Left colon (tissue), 2 donors: ENCODE data around the gene NKAIN1. TPM values are rescaled to one million over a fixed set of nuclear protein-coding genes. Genes with fewer than 3 reads are reported as not detected.
"Not testable (repeated sequence)": the region's sequence is repeated elsewhere in the genome, so short reads cannot be mapped to it uniquely, and the experiment has no call there.

ENCODE experiments used
- ATAC-seq: fragments of 200-7000 bp; cut with Tn5 transposase; one replicate; pipeline ENCODE4 v1.9.1; 2020; ENCODE audit warnings: mild to moderate bottlenecking, moderate library complexity
- DNase-seq, 2 donors: peaks; one replicate each; pipeline ENCODE4 v3.0.0-alpha.2; 2020
- intact Hi-C, 2 donors: fragments of 100-400 bp; cut with DNase I in 1 of 2; cut with micrococcal nuclease in 1 of 2; formaldehyde crosslinking; loops; one replicate each; pipeline versions ENCODE4 v1.11.2 to v1.14.0; 2022; cut with DNase I, micrococcal nuclease
- long read RNA-seq: library from polyadenylated mRNA; unstranded; transcript quantifications from one replicate; pipeline ENCODE4 v2.0.0, GENCODE V29; 2021
- total RNA-seq, 2 donors: library from RNA; stranded (reverse); fragmentation: NEBNext Ultra II Directional; extraction: Animal tissue kit (Norgen Biotek cat#: 25700); gene quantifications; one replicate each; pipeline ENCODE4 v1.2.1, GENCODE V29; 2021
- donor health status: DM: no; HTN: no; CAD: no.
- donor health status: DM: yes; HTN: yes; CAD: no.

The NKAIN1 gene
- total RNA-seq = under 1 TPM; 0.09 to 0.20 TPM
- long read RNA-seq = 0 reads

- peak in 1 of 2 donors; percentile 32 for DNase-seq
- peak; percentile 84 for ATAC-seq
- intact Hi-C loops = no loop called here
Measured at GRCh38 chr1:31239653-31240241, at the start of gene NKAIN1. NKAIN1 (minus strand) TSS chr1:31239887; CDS start chr1:31239547, 340 bp downstream.

GRCh38 chr1:31289021-31289420, 49.3 kb upstream of the NKAIN1 start:
- intact Hi-C loops = no loop called here
- DNase-seq (no peak), ATAC-seq (no peak)

DNA sequence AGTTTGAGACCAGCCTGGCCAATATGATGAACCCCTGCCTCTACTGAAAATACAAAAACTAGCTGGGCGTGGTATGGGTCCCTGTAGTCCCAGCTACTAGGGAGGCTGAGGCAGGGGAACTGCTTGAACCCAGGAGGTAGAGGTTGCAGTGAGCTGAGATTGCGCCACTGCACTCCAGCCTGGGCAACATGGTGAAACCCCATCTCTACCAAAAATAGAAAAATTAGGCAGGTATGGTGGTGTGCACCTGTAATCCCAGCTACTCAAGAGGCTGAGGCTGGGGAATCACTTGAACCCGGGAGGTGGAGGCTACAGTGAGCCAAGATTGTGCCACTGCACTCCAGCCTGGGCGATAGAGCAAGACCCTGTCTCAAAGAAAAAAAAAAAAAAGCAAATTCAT, 48.1 kb upstream of the NKAIN1 start:
- intact Hi-C loops, DNase-seq, ATAC-seq: not testable (repeated sequence)

- ATAC-seq, intact Hi-C loops, DNase-seq: not testable (repeated sequence)
Measured at GRCh38 chr1:31282426-31282825, 42.7 kb upstream of the NKAIN1 start.

GRCh38 chr1:31273619-31274018, 33.9 kb upstream of the NKAIN1 start:
- DNase-seq (no peak), ATAC-seq (no peak)
- intact Hi-C loops = no loop called here

DNA sequence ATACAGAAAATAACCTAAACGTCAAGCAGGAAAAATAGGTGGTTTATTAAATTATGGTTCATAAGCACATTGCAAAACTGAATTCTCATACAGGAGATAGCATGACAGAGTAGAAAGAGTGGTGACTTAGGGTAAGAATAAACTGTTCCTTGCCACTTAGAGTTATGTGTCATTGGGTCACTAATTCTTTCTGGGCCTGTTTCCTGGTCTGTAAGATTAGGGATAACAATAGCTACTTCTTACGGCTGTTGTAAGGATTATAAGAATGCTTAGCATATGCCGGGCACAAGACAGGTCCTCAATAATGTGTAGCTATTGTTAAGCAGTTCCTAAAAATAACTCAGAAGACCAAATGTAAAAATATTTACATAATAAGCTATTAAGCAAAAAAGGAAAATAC, 32.7 kb upstream of the NKAIN1 start:
- DNase-seq = no peak
- intact Hi-C loops = no loop called here
- no peak for ATAC-seq

DNA sequence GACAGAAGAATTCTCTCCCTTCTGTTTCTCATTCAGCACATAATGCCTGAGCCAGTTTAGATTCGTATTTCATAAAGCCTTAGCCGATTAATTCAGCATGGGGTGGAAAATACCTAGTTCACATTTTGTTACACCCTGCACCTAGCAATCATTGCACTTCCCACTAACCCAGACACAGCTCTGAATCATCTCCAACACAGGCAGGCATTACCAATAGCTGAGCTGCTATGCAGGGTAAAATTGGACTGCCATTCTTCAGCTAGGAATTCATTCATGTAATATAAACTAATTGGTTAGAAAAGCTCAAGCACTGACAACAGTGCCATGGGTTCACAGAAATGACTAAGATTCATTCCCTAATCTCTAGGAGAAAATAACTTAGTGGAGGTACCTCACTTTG, 26.9 kb upstream of the NKAIN1 start:
- DNase-seq (no peak), ATAC-seq (no peak)
- intact Hi-C loops = no loop called here

- intact Hi-C loops = no loop called here
Measured at GRCh38 chr1:31264790-31265386, 25.2 kb upstream of the NKAIN1 start.

GRCh38 chr1:31263408-31263807, 23.7 kb upstream of the NKAIN1 start:
- intact Hi-C loops = no loop called here
- no peak for DNase-seq
- ATAC-seq = peak; percentile 88

More at GRCh38 chr1:31264790-31265386, 25.2 kb upstream of the NKAIN1 start:
- ATAC-seq (no peak), DNase-seq (no peak)

DNA sequence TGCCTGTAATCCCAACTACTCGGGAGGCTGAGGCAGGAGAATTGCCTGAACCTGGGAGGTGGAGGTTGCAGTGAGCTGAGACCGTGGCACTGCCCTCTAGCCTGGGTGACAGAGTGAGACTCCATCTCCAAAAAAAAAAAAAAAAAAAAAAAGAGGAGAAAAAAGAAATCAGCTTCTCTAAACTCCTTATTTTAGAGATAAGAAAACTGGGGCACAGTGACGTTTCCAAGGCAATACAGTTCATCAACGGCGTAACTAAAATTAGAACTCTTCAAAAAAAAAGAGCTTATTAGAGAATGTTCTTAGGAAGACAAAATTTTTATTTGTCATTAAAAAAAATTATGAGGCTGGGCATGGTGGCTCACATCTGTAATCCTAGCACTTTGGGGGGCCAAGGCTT, 22.7 kb upstream of the NKAIN1 start:
- ATAC-seq, intact Hi-C loops, DNase-seq: not testable (repeated sequence)

- intact Hi-C loops = no loop called here
- ATAC-seq (no peak), DNase-seq (no peak)
Measured at GRCh38 chr1:31261916-31262315, 22.2 kb upstream of the NKAIN1 start.

GRCh38 chr1:31259746-31260145, 20.1 kb upstream of the NKAIN1 start:
- intact Hi-C loops = no loop called here
- ATAC-seq (no peak), DNase-seq (no peak)

DNA sequence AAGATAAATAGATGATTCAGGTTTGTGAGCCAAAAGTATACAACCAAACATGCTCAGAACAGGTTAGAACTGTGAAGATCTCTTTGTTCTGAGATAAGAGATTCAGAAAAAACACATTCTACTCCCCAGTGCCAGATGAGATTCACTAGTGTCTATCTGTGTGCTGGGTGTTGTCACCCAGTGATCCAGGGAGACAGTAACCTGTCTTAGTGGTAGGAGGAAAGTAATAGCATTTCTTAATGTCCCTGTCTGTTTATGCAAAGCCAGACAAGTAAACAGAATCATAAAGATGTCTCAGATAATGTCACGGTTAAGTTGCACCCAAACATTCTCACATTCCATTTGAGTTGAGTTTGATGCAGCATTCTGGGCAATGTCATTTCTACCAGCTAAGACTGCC, 18.9 kb upstream of the NKAIN1 start:
- intact Hi-C loops = no loop called here
- no peak for ATAC-seq

DNA sequence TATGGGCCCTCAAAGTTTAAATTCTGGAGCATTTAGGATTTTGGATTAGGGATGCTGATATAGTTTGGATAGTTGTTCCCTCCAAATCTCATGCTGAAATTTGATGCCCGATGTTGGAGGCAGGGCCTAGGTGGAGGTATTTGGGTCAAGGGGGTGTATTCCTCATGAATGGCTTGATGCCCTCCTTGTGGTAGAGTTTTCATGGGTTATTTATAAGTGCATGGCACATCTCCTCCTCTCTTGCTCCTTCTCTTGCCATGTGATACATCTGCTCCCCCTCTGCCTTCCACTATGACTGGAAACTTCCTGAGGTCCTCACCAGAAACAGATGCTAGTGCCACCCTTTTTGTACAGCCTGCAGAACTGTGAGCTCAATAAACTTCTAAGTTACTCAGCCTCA, 17.5 kb upstream of the NKAIN1 start:
- intact Hi-C loops = no loop called here
- ATAC-seq = no peak

More for the DNA sequence above, 18.9 kb upstream of the NKAIN1 start:
- no peak for DNase-seq

GRCh38 chr1:31249854-31250253, 10.2 kb upstream of the NKAIN1 start:
- intact Hi-C loops = no loop called here
- DNase-seq (no peak), ATAC-seq (no peak)

More for the DNA sequence above, 17.5 kb upstream of the NKAIN1 start:
- DNase-seq = no peak

DNA sequence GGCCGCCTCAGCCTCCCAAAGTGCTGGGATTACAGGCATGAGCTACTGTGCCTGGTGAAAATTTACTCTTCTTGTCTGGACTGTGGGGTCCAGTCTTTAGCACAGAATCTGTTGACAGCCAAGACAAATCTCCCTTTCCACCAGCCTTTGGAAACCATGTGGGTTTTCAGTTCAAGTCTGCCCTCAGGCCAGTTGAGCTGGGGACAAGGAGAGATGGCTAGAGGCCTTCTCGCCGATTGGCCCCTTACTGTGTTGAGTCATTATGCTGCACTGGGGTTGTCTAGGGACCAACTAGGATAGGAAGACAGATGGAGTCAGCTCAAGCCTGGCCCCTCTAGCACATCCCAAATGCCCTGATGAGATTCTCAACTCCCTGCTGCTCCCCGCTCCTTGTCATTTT, 8.6 kb upstream of the NKAIN1 start:
- DNase-seq = no peak
- intact Hi-C loops = no loop called here
- ATAC-seq = no peak

DNA sequence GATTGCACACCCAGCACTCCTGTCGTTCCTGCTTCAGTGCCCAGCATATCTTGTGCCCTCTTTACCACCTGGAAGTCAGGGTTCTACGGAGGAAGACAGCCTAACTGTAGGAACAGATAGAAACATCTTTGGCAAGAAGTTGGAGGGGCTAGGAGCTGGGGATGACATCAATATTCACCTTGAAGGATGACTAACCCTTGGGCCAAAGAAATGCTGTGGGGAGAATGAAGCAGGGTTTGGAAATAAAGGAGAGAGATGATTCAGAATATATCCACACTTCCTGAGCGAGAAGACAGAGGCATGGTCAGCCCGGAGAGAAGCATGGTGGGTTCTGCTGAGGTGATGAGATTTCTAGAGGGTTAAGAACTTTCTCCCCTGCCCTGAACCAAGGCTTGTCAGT, 4.6 kb upstream of the NKAIN1 start:
- intact Hi-C loops = no loop called here
- no peak for DNase-seq
- no peak for ATAC-seq

- ATAC-seq (no peak), DNase-seq (no peak)
- intact Hi-C loops = no loop called here
Measured at GRCh38 chr1:31243501-31244286, 4.0 kb upstream of the NKAIN1 start.

- no peak for DNase-seq
- no peak for ATAC-seq
- intact Hi-C loops = no loop called here
Measured at GRCh38 chr1:31241321-31241720, 1.6 kb upstream of the NKAIN1 start.

DNA sequence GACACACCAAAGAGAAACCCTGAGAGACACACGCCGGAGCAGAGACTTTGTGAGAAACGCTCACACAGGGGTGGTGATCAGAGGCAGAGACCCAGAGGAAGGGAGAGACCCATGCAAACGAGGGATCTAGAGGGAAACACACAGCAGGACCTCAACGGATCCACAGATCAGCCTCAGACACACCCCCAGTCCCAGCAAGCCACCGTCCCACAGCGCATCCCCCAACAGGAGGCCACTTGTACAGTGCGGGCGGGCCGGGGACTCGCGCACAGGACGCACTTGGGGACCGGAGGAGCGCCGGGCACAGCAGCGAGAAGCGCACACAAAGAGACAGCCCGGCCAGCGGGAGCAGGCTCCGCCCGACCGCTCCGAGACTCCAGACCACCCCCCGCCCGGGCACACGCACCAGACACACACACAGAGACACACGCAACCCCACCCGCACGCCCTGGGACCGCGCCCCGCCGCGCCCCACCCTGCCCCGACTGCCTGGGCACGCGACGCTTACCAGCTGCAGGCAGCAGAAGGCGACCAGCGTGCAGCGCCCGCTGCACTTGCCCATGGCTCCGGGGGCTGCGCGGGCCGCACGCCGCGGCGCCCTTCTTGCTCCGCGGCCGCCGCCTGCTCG, 587 bp downstream of the NKAIN1 start:
- DNase-seq (peak in 1 of 2 donors; percentile 32), ATAC-seq (peak; percentile 78)
- intact Hi-C loops = no loop called here
